Glutamatergic neuron (in vitro differentiated cells): ENCODE data around the gene CDIP1. TPM values are rescaled to one million over a fixed set of nuclear protein-coding genes. Genes with fewer than 3 reads are reported as not detected.

Experiments used
- DNase-seq: peaks from one replicate; pipeline ENCODE4 v3.0.0; 2022
- H3K27ac Mint-ChIP-seq: one replicate; pipeline ENCODE4 v1.8.0; 2020; ENCODE audit warnings: mild to moderate bottlenecking, mixed read lengths, inconsistent platforms; ENCODE audit not compliant: unreplicated experiment
- H3K27me3 Mint-ChIP-seq: one replicate; pipeline ENCODE4 v1.8.0; 2020; ENCODE audit warnings: mild to moderate bottlenecking, moderate library complexity, mixed read lengths, inconsistent platforms; ENCODE audit not compliant: unreplicated experiment
- H3K36me3 Mint-ChIP-seq: one replicate; pipeline ENCODE4 v1.8.0; 2020; ENCODE audit warnings: mild to moderate bottlenecking, mixed read lengths, inconsistent platforms; ENCODE audit not compliant: unreplicated experiment
- H3K4me1 Mint-ChIP-seq: one replicate; pipeline ENCODE4 v1.8.0; 2020; ENCODE audit warnings: mild to moderate bottlenecking, low read depth, mixed read lengths, inconsistent platforms; ENCODE audit not compliant: unreplicated experiment
- H3K4me3 Mint-ChIP-seq: one replicate; pipeline ENCODE4 v1.8.0; 2020; ENCODE audit warnings: mild to moderate bottlenecking, mixed read lengths, inconsistent platforms; ENCODE audit not compliant: unreplicated experiment
- H3K9me3 Mint-ChIP-seq: one replicate; pipeline ENCODE4 v1.8.0; 2020; ENCODE audit warnings: mild to moderate bottlenecking, moderate library complexity, mixed read lengths, inconsistent platforms; ENCODE audit not compliant: unreplicated experiment
- total RNA-seq: library from RNA; stranded (reverse); fragmentation: NEBNext Ultra II Directional; extraction: Animal tissue kit (Norgen Biotek cat#: 25700); gene quantifications from one replicate; pipeline ENCODE4 v1.2.1, GENCODE V29; 2021; ENCODE audit not compliant: unreplicated experiment
- TF ChIP-seq, protein P1 (sequence below): fragments of 200-600 bp; sonication (generic); IDR thresholded peaks from one replicate; pipeline ENCODE4 v1.5.0; 2021; ENCODE audit not compliant: partially characterized antibody, unreplicated experiment

The CDIP1 gene
- total RNA-seq, 1 donor from 2014 or later: 51.6 TPM

DNA sequence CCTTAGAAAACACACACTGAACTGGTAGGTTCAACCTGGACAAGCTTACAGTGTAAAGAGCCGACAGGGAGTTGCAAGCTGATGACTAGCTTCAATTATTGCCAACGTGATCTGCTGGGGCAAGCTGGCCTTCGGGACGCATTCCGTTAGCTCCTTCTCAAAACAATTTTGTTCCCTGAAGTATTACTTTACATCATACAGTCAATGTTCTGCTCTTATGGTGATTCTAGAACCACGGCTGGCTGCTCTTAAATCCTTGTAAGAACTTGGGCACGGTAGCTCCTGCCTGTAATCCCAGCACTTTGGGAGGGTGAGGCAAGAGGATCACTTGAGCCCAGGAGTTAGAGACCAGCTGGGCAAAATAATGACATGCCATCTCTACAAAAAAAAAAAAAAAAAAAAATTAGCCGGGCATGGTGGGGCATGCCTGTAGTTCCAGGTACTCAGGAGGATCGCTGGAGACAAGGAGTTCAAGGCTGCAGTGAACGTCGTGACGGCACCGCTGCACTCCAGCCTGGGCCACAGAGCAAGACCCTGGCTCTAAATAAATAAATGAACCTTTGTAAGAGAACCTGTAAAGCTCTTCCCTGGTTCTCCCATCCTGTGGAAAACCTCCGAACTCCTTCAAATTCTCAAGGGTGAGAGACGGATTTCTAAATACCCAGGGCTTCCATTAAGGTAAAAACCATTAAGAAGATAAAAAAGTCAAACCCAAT is 2.0 kb downstream of the CDIP1 start:
- Mint-ChIP-seq H3K4me1 (peaks cover 13% of the 10 kb centered on the region), H3K36me3 (peaks cover 18% of the 10 kb centered on the region), H3K27ac (no peak overlapping the region), H3K9me3 (peaks cover 17% of the 10 kb centered on the region), H3K4me3 (peak overlapping the region; percentile 86), H3K27me3 (peaks cover 8% of the 10 kb centered on the region)
- no peak for DNase-seq
- TF ChIP-seq, protein P1, sequence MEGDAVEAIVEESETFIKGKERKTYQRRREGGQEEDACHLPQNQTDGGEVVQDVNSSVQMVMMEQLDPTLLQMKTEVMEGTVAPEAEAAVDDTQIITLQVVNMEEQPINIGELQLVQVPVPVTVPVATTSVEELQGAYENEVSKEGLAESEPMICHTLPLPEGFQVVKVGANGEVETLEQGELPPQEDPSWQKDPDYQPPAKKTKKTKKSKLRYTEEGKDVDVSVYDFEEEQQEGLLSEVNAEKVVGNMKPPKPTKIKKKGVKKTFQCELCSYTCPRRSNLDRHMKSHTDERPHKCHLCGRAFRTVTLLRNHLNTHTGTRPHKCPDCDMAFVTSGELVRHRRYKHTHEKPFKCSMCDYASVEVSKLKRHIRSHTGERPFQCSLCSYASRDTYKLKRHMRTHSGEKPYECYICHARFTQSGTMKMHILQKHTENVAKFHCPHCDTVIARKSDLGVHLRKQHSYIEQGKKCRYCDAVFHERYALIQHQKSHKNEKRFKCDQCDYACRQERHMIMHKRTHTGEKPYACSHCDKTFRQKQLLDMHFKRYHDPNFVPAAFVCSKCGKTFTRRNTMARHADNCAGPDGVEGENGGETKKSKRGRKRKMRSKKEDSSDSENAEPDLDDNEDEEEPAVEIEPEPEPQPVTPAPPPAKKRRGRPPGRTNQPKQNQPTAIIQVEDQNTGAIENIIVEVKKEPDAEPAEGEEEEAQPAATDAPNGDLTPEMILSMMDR: no peak

- Mint-ChIP-seq H3K36me3 (peaks cover 14% of the 10 kb centered on the region), H3K4me1 (peaks cover 13% of the 10 kb centered on the region), H3K27me3 (peaks cover 9% of the 10 kb centered on the region), H3K9me3 (peaks cover 13% of the 10 kb centered on the region), H3K27ac (no peak overlapping the region), H3K4me3 (peak overlapping the region; percentile 12)
- TF ChIP-seq, protein P1: no peak
- no peak for DNase-seq
Measured at GRCh38 chr16:4535627-4536108, 2.9 kb downstream of the CDIP1 start.

DNA sequence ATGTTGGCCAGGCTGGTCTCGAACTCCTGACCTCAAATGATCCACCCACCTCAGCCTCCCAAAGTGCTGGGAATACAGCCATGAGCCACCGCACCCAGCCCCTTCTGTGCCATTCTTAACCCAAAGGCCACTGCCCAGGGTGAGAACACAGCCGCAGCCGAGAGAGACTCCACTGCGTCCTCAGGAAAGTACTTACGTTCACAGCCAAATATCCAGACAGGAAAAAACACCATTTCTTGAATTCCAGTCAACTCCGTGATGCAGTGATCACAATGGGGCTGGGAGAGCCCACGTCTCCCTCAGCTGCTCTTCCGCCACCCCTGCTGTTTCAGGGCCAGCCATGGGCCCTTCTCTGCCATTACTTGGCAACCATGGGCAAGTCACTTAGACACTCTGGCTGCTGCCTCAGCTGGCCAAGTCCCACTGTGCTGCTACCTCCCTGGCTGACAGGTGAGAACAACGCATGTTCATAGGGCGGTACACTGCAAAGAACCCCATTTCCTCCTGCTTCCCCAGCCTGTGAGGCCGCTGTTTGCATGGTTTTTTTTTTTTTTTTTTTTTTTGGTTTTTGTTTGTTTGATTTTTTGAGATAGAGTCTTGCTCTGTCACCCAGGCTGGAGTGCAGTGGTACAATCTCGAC is 4.3 kb downstream of the CDIP1 start:
- peaks cover 14% of the 10 kb centered on the region for H3K4me1 Mint-ChIP-seq
- H3K4me3 Mint-ChIP-seq: no peak overlapping the region
- no peak overlapping the region for H3K27ac Mint-ChIP-seq
- peaks cover 9% of the 10 kb centered on the region for H3K27me3 Mint-ChIP-seq
- H3K9me3 Mint-ChIP-seq: peaks cover 13% of the 10 kb centered on the region
- TF ChIP-seq, protein P1: no peak
- no peak for DNase-seq
- H3K36me3 Mint-ChIP-seq: peaks cover 9% of the 10 kb centered on the region

DNA sequence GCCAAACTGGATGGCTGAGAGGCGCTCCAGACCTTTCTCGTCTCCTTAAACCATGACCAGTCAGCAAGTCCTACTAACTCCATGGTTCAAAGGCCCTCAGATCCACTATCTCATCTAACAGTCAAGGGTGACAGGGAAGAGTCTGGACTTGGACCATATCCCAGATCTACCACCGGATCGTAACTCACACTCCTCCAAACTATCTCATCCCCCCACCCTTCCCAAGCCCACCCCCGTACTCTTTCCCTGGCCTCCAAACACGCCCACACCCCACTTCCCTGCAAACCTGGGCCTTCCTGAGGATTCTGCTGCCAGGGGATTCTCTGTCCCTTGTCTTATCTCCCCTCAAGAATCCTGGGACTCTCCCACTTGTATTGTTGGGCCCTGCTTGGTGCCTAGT is 5.1 kb downstream of the CDIP1 start:
- Mint-ChIP-seq H3K9me3 (peaks cover 8% of the 10 kb centered on the region), H3K27ac (no peak overlapping the region)

More for the DNA sequence above, 5.1 kb downstream of the CDIP1 start:
- DNase-seq: no peak
- Mint-ChIP-seq H3K4me1 (peaks cover 16% of the 10 kb centered on the region), H3K4me3 (no peak overlapping the region), H3K27me3 (peaks cover 9% of the 10 kb centered on the region), H3K36me3 (peaks cover 9% of the 10 kb centered on the region)
- TF ChIP-seq, protein P1: no peak
